GM12875 (cell line): ENCODE results near the gene GFM2.

Experiments
- H3K4me3 ChIP-seq: one replicate; pipeline ENCODE4 v1.5.1; 2011; ENCODE audit warnings: low read depth, low read length, control low read depth
- TF ChIP-seq, protein P1 (sequence below): IDR thresholded peaks from 2 replicates; pipeline ENCODE4 v1.5.1; 2011; ENCODE audit warnings: low read depth, mild to moderate bottlenecking, control low read depth, inconsistent platforms, low read length, moderate library complexity, borderline replicate concordance; ENCODE audit not compliant: insufficient read depth

The GFM2 gene

DNA sequence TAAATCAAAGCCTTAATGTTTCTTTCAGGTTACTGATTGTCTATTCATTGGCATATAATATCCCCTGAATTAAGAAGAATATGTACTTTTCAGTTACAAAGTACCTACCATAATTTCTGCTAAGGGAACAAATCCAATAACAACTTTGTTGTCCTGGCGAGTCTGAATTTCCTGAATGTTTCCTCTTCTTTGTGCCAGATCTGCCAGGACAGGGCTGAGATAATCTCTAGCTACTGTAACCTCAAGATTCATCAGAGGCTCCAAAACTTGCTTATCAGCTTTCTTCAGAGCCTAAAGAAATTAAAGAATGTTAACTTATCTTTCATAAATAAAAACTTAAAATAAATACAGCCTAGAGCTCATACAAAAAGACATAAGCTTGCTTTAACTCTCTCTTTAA lies 44.6 kb downstream of the GFM2 start:
- TF ChIP-seq, protein P1, sequence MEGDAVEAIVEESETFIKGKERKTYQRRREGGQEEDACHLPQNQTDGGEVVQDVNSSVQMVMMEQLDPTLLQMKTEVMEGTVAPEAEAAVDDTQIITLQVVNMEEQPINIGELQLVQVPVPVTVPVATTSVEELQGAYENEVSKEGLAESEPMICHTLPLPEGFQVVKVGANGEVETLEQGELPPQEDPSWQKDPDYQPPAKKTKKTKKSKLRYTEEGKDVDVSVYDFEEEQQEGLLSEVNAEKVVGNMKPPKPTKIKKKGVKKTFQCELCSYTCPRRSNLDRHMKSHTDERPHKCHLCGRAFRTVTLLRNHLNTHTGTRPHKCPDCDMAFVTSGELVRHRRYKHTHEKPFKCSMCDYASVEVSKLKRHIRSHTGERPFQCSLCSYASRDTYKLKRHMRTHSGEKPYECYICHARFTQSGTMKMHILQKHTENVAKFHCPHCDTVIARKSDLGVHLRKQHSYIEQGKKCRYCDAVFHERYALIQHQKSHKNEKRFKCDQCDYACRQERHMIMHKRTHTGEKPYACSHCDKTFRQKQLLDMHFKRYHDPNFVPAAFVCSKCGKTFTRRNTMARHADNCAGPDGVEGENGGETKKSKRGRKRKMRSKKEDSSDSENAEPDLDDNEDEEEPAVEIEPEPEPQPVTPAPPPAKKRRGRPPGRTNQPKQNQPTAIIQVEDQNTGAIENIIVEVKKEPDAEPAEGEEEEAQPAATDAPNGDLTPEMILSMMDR = no peak

DNA sequence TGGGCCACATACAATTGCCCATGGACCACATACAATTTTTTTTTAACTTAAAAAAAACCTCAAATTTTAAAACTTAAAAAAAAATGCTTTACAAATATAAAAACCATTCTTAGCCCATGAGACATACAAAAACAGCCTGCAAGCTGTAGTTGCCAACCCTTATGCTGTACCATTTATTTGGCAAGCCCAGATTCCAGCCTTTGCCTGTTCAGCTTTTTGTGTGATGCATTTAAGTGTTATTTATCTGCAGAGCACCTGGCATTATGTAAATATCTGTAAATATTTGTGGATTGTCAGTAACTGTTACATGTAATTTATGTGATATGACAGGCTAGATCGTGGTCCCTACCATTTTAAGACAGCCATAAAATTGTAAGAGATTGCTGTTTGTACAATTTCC lies 49.3 kb downstream of the GFM2 start:
- TF ChIP-seq, protein P1 = no peak
- H3K4me3 ChIP-seq = no peak overlapping the region

More for the DNA sequence above, 44.6 kb downstream of the GFM2 start:
- no peak overlapping the region for H3K4me3 ChIP-seq

DNA sequence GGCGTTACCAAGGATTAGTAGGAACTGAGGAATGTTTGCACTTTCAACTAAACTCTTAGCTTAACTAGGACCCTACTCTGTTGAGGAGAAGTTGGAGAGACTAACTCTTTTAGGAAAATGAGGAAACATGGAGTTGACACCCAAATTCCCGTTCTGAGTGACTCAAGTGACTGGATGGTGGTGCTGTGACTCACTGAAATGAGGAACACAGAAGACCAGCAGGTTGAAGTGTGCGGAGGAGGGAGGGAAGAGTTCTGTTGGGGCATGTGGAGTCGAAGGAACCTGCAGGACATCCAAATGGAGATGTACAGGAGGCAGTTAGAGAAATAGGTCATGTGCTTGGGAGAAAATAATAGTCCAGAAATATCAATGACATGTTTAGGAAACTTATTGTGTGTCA lies 73.7 kb downstream of the GFM2 start:
- TF ChIP-seq, protein P1 = no peak
- no peak overlapping the region for H3K4me3 ChIP-seq

DNA sequence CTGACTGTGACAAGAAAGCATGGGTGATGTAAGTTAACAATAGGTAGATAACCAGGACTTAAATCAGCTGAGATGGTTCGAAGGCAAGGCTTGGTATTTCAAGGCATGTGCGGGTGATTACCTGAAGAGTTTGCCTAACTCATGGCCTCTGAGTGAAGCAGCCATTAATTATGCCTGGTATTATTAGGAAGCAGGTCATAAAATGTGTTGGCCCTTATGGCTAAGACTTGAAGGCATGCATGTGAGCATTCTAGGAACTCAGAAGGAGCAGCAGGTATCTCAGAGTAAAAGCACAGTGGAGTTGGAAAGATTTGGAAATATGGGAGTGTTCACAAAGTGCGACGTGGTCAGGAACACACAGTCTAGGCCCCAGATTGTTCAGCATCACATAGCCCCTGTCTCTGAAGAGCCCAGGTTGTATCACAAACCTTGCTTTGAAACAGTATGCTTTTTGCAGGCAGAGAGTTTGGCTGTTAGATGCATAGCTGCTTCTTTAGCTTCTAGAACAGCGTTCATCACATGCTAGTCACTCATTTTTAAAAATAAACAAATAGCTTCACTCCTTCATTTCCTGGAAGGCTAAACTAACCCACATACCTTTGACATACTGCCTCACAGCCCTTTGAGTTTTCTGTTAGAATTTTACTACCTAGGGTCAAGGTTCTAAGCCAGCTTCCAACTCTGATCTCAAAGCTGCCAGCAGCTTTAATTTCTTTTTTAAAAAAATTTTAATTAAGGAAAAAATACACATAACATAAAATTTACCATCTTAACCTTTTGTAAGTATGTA lies 79.8 kb downstream of the GFM2 start:
- TF ChIP-seq, protein P1 = no peak
- no peak overlapping the region for H3K4me3 ChIP-seq

DNA sequence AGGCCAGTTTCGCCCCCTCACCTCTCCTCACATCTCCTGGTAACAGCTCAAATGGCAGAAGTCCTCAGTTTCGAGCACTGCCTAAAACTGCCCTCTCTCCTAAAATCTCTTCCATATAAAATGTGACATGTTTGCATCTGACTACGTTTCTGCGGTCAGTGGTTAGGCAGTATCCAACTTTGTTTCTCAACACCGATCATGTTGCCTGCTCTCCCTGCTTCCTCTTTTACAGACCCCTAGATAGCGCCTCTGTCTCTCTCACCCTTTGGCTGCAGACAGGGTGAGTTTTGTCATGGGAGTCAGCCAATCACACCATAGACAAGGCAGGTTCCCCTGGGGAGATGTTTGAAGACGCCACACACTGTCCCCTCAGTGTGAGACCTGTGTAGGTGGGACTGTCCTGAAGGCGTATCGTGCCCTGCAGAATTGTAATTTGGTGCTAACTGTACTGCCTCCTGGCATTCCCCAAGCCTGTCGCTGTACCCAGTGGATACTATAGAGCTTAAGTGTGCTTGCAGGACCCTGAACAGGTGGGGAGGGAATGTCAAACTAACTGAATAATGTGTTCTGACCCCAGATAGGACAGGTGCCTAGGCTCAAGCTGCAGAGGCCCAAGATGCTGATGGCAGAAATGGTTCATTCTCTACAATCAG lies 80.8 kb downstream of the GFM2 start:
- TF ChIP-seq, protein P1 = no peak
- H3K4me3 ChIP-seq = peak overlapping the region; percentile 79

DNA sequence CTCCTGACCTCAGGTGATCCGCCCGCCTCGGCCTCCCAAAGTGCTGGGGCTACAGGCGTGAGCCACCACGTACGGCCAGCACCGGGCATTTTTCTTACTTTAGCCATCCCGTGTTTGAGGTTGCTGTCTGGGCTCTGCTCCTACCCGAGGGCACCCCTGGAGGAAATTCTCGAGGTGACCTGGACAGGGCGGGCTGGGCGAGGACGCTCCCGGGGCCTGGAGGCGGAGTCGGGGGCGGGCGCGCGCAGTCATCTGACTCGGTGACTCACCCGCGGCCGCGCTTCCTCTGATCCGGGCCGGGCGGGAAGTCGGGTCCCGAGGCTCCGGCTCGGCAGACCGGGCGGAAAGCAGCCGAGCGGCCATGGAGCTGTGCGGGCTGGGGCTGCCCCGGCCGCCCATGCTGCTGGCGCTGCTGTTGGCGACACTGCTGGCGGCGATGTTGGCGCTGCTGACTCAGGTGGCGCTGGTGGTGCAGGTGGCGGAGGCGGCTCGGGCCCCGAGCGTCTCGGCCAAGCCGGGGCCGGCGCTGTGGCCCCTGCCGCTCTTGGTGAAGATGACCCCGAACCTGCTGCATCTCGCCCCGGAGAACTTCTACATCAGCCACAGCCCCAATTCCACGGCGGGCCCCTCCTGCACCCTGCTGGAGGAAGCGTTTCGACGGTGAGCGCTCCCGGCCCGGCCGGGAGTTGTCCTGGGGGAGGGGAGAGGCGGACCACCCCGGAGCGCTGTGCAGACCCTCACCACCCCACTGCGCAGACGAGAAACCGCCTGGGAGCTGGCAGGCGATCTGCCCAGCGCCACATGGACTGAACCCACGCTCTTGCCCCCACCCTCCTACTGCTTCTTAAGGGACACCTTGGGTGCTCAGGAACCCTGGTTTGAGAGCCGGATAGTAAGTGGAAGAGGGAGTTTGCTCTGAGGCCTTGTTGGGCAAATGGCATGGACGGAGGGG lies 81.7 kb downstream of the GFM2 start, which contains the start of gene HEXB:
Gene HEXB, plus strand, starts transcription at position 334 of the 952 bp plus-strand sequence. Its CDS starts 28 bp downstream, at position 362.
- peak within 1 kb of the TSS; percentile 79 for H3K4me3 ChIP-seq
- TF ChIP-seq, protein P1 = no peak
